Right lobe of liver (tissue), 4 donors: ENCODE results near the gene TBC1D10A.

Experiments
- POLR2A ChIP-seq: fragments of 450-650 bp; IDR thresholded peaks from one replicate; pipeline ENCODE4 v1.6.1; 2017; ENCODE audit warnings: antibody characterized with exemption, mild to moderate bottlenecking
- TF ChIP-seq, protein P1 (sequence below), 4 donors: fragments of 200-600 bp in 3 of 4; fragments of 450-650 bp in 1 of 4; IDR thresholded peaks; one replicate each; pipeline versions ENCODE4 v1.5.1 to v1.8.0; 2016 to 2022; ENCODE audit warnings: antibody characterized with exemption in 4 of 4, mild to moderate bottlenecking in 2 of 4
- donor health status: DM: no; HTN: no; CAD: no.
- donor health status: DM: no; HTN: no; CAD: no.
- donor health status: DM: no; HTN: yes; CAD: no.

DNA sequence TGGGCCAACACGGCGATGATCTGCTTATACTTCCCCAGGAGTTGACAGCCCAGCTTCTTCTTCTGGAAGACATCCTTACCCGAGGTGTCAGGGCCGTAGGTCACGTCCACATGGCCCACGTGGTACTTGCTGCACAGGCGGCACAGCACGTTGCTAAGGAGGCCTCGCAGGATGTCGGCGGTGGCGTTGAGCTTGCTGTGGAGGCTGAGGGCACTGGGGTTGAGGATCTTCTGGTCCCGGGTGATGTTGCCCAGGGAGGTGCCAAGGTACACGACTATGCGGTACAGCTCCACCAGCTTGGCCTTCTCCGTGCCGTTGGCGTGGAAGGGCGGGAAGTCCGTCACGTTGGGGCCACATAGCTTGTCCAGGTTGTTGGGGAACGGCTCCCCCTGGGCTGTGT, 83.1 kb downstream of the TBC1D10A start:
- TF ChIP-seq, protein P1, sequence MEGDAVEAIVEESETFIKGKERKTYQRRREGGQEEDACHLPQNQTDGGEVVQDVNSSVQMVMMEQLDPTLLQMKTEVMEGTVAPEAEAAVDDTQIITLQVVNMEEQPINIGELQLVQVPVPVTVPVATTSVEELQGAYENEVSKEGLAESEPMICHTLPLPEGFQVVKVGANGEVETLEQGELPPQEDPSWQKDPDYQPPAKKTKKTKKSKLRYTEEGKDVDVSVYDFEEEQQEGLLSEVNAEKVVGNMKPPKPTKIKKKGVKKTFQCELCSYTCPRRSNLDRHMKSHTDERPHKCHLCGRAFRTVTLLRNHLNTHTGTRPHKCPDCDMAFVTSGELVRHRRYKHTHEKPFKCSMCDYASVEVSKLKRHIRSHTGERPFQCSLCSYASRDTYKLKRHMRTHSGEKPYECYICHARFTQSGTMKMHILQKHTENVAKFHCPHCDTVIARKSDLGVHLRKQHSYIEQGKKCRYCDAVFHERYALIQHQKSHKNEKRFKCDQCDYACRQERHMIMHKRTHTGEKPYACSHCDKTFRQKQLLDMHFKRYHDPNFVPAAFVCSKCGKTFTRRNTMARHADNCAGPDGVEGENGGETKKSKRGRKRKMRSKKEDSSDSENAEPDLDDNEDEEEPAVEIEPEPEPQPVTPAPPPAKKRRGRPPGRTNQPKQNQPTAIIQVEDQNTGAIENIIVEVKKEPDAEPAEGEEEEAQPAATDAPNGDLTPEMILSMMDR (IDR thresholded peaks at IDR 0.05) = no peak
- no peak for TF ChIP-seq POLR2A
